ENCODE results near the gene TMEM141. TPM values are rescaled to one million over a fixed set of nuclear protein-coding genes. Genes with fewer than 3 reads are reported as not detected.

The TMEM141 gene
- total RNA-seq, 1 donor from 2014 or later, result 34.7 TPM

DNA sequence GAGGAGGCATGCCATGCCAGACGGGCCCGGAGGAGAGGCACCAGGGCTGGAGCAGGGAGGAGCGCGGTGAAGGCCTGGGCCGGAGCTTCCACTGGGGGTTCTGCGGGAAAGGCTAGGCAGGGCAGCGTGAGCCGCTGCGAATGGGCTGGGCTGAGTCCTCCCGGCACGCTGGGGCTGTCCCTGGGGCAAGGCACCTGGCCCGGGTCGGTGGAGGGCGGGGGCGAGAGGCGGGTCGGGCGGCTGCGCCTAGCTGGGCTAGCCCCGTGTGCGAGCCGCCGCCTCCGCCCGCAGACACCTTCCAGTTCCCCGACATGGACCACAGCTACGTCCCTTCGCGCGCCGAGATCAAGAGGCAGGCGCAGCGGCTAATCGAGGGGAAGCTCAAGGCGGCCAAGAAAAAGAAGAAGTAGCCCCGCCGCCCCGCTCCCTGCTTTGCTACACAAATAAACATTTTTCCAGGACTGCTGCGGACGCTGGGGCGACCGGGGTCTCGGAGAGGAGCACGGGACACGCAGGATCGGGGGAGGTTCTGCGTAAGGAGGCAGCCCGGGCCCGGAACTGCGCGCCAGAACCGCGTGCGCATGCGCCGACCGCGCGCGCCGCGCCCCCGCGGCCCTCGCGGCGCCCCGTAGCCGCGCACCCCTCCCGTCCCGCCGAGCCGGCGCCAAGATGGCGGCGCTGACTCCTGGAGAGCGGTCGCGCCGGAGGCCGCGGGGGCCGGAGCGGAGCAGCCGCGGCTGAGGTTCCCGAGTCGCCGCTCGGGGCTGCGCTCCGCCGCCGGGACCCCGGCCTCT lies 16.3 kb downstream of the TMEM141 start, which contains the start of gene RABL6:
Gene RABL6 (plus strand): TSS at position 668 of the 794 bp plus-strand sequence. CDS start 249 bp downstream, outside the sequence.
- intact Hi-C loops (cut with micrococcal nuclease), result loop anchor here (2.0 to 10.0 kb wide), 4 partner anchors 35 to 417 kb away; partner anchors contain the start of genes AJM1, CYSRT1, NOTCH1 and RNF208

DNA sequence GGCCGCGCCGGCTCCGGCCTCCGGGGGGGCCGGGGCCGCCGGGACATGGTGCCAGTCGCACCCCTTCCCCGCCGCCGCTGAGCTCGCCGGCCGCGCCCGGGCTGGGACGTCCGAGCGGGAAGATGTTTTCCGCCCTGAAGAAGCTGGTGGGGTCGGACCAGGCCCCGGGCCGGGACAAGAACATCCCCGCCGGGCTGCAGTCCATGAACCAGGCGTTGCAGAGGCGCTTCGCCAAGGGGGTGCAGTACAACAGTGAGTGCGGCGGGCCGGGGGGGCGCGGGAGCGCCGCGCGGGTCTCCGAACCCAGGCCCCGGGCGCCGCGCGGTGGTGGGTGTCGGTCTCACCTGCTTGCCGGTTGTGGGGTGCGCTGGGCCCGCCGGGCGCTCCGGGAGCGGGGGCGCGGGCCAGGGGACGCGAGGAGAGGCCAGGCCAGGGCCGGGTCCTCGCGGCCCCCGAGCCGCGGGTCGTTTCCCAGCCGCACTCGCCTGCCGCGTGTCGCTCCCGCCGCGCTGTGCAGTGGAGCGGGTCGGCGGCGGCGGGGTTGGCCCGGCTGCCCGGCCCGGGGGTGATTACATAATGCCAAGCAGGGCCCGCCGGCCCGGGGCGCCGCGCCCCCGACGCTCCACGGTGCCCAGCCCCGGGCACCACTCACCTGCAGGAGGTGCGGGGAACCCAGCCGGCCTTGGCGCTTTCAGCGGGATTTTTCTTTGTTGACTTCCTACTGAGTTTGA lies 17.1 kb downstream of the TMEM141 start:
- intact Hi-C loops (cut with micrococcal nuclease), result loop anchor here (2.0 to 10.0 kb wide), 4 partner anchors 35 to 417 kb away; partner anchors contain the start of genes AJM1, CYSRT1, NOTCH1 and RNF208

DNA sequence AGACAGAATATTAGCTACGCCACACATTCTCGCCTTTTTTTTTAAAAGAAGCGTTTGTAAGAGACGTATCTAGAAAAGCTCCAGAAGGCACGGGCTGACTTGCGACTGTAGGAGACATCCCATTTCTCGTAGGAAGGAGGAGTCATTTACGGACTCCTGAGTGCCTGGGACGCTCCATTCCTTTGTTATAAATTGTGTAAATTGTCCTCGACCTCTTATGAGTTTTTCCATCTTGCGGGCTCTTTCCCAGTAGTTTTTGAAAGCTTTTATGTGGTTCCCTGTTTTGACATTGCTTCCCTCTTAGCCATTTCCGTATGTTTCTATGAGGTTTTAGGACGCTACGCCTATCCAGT lies 17.6 kb downstream of the TMEM141 start:
- intact Hi-C loops (cut with micrococcal nuclease), result loop anchor here (2.0 to 10.0 kb wide), 4 partner anchors 34 to 416 kb away; partner anchors contain the start of genes AJM1, CYSRT1, NOTCH1 and RNF208

DNA sequence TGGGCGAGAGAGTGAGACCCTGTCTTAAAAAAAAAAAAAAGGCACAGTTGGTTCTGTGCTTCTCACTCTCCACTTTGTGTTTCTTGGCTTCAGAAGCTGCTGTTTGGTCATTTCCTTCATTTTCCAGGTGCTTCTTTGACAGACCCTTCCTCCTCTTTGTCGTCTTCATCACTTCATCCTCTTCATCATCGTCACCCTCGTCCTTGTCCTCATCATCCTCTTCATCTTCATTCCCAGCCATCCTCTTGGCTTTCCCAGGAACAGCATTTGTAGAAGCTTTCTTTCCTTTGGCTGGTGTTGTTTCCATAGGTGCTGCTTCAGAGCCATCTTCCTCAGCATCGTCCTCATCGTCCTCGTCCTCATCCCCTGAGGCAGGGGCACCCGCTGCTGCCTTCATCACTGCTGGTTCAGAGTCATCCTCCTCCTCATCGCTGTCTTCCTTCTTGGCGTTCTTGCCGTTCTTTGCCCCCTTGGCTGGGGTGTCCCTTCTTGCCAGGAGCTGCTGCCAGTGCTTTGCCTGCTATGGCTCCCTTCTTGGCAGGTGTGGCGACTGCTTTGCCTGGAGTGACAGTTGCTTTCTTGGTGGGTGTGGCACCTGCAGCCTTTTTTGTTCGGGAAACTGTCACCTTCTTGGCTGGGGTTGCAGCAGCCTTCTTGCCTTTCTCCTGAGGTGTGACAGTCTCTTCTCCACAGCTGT lies 23.7 kb downstream of the TMEM141 start:
- intact Hi-C loops (cut with micrococcal nuclease), result no loop called here

DNA sequence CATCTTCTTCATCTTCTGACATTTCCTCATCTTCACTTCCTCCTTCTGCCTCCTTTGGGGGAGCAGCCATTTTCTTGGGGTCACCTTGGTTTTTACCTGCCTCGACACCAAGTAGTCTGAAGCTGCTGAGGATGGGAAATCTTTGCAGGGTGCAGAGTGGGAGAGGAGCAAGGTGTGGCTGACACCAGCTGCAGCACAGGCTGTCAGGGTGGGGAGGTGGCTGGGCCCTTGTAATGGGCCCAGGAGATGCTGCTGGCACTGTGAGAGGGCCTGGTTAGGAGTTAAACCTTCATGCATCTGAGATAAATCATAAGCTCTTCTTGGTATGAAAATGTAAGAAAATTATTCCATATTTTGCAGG lies 24.3 kb downstream of the TMEM141 start:
- intact Hi-C loops (cut with micrococcal nuclease), result no loop called here

DNA sequence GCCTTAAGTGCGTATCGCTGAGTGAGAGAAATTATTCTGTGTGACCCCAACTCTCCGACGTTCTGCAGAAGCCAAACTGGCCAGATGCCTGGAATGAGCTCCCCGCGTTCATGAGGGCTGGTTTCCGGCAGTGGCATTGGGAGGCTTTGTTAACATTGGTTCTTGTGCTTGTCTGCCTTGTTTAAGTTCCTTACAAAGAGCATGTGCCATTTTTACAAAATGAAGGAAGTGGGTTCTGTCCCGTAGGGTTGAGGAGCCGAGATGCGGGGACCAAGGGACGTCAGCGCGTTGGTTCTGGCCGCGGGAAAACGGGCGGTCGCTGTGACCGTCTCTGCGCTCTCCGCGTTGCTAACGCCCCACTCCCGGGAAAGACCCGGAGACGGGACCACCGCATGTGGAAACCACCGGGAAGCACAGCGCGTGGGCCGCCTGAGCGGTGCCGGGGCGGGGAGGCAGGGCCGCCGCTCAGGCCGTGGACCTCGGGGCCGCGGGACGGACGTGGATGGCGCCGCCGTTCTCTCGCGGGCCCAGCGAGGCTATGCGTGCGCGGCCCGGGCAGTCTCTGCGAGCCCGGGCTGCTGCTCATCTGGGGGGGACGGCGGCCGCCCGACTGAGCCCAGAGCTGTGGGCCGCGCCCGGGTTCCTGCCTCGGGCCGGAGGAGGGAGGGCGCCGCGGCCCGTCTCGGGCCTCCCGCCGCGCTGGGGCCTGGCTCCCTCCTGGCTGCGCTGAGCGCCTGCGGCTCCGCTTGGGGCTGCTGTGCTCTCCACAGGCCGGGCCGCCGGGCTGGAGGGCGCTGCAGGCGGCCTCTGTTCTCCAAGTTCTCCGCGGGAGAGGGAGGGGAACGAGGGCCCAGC lies 30.1 kb downstream of the TMEM141 start:
- intact Hi-C loops (cut with micrococcal nuclease), result no loop called here

DNA sequence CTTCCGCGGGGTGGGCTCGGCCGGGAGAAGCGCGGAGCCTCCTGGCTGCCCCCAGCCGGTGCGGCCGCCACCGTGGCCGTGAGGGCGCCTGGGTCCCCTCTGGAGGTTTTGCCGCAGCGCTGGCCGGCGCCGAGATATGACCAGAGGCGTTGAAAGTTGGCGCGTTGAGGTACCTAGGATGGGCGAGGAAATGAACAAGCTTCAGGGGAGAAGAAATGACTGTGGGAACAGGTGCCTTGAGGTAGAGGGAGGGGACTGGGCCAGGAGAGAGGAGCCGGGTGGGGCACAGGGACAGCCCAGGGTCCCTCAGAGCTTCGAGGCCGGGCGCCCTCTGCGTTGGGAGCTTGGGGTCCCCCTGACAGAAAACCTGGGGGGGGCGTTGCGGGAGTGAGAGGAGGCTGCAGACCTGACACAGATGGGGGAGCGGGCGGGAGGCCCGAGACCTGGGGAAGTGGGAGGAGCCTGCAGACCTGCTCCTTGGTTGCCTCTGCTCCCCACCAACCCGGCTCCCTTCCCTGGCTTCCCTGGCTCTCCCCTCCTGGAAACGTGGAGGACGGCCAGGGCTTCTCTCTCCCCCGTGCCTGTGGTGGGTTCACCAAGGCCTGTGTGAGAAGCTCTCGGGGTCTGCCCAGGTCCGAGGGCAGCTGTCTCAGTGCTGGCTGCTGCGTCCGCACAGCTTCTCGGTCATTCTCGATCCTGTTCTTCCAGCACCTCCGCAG lies 30.8 kb downstream of the TMEM141 start:
- intact Hi-C loops (cut with micrococcal nuclease), result no loop called here

DNA sequence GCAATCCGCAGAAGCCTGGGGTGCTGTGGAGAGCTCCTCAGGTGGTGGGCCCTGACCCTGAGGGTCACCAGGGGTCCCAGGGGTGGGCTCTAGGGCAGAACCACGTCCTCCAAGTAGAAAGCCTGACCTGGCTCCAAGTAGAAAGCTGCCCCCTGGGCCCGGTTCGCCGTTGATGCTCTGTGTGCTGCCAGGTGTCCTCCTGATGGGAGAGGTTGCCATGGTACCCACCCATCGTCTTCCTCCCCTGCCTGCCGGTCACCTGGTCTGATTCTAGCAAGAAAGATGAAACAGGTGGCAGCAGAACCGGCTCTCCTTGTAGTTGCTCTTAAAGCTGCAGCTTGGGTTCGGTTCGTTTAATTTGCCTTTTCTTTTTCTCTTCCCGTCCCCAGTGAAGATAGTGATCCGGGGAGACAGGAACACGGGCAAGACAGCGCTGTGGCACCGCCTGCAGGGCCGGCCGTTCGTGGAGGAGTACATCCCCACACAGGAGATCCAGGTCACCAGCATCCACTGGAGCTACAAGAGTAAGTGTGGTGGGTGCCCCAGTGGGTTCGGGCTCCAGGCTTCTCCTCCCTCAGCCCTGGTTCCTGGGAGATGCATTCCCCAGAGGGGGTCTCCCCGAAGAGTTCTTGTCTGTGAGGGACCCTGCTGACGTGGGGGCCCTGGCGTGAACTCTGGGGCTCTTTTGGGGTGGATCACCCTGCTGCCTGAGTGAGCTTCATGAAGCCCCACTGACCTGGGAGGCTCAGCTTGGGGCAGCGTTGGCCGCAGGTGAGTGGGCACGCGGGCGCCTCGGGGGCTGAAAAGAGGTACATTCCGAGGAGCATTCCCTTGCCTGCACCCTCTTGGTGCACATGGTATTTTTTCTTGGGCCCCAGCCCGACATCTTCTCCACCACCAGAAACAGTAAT lies 32.2 kb downstream of the TMEM141 start:
- intact Hi-C loops (cut with micrococcal nuclease), result no loop called here

DNA sequence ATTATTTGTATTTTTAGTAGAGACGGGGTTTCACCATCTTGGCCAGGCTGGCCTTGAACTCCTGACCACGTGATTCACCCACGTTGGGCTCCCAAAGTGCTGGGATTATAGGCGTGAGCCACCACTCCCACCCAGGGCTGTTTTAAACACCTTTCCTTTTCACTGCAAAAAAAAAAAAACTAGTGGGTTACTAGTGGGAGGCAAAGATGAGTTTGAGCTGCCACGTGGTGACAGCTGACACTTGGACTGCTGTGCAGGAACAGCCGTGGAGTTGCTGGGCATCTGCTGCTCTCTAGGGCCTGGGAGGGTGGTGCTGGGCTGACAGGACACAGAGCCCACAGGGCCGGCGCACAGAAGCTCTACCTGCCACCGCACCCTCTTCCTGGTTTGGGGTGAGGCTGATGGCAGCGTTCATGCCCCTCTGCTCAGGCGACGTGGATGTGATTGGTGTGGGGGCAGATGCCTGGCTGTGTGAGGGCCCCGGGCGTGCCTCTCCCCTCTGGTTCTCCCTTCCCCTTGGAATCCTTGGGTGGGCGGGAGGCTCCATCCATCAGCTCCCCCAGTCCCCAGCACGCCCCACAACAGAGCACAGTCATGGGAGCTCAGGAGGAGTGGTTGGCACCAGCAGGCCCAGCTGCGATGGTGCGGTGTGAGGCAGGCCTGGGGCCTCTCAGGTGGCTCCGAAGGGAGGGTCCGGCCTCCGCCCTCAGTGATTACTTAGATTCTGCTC lies 33.5 kb downstream of the TMEM141 start:
- intact Hi-C loops (cut with micrococcal nuclease), result no loop called here

DNA sequence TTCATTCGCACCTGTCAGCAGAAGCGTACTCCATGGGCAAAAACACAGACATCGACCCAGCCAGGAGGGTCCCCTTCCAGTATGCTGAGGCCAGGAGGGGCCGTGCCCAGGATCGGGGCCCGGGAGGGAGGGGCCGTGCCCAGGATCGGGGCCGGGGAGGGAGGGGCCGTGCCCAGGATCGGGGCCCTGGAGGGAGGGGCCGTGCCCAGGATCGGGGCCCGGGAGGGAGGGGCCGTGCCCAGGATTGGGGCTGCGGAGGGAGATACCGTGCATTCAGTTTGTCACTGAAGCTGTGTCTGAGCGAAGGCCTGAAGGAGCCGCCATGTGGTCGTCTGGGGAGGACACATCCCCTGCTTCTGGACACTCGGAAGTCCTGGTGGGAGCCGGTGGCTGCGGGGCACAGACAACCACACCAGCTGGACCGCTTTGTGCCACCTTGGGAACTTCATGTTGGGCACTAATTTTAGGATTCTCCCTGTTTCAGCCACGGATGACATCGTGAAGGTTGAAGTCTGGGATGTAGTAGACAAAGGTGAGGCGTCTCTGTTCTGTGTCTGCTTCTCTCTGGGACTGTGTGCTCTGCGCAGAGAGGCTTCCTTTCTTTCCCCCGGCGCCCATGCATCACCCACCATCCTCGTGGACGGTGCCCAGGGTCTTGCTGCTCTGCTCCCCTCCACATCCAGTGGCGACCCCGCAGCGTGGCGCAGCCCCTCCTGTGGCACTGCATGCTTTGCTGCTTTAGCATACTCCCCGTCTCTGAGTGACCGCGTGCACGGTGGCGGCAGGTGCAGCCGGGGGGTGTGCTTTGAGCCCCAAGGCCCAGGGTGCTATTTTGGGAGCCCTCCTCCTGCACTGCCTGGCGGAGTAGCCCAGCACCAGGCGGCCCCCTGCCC lies 34.4 kb downstream of the TMEM141 start:
- intact Hi-C loops (cut with micrococcal nuclease), result no loop called here

DNA sequence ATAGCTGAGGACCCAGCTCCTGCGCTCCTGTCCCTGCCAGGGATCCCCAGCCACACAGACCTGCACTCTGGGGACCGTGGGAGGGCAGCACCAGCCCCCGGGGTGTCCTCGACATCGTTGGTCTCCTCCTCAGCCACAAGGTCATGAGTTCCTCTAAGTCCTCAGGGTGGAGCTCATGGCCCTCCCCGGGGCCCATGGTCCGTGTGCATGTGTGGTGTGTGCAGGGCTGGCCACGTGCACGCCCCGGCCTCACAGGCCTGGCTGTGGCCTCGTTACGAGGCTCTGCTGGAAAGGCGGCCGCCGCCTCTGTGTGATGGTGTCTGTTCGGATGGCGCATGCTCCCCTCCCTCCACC lies 35.0 kb downstream of the TMEM141 start:
- intact Hi-C loops (cut with micrococcal nuclease), result no loop called here

DNA sequence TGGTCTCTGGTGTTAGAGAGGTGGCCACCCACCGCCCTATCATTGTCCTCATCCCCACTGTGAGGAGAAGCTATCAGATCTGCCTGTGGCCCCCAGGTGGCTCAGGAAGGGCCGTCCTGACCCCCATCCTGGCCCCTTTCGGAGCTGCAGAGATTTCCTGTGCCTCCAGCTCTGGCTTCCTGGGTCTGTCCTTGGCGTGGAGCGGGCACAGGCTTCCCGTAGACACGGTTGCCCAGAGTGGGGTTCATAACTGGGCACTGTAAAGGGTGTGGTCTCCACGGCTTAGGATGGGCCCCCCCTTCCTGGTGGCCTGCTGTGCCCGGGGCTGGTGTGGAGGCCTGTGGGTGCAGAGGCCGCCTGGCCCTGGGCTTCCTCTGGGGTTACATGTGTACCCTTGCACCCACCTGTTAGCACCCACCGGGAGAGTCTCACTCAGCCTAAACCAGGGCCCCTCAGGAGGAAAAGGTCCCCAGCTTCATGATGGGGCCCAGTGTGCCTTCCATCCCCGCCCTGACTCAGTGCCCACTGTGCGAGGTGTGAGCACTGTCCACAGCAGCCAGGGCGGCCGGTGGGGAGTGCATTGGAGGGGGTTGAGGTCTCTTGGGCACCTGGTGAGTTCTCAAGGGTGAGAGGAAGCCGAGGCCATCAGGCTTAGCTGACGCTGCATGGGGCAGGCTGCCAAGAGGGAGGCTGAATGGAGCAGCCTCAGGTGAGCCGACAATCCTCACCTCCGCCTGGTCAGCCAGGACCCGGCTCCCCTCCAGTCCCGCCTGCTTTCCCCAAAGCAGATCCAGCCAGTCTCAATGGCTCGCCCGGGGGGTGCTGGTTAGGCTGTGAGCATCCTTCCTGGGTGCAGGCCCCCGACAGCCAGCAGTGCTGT lies 35.8 kb downstream of the TMEM141 start:
- intact Hi-C loops (cut with micrococcal nuclease), result no loop called here

DNA sequence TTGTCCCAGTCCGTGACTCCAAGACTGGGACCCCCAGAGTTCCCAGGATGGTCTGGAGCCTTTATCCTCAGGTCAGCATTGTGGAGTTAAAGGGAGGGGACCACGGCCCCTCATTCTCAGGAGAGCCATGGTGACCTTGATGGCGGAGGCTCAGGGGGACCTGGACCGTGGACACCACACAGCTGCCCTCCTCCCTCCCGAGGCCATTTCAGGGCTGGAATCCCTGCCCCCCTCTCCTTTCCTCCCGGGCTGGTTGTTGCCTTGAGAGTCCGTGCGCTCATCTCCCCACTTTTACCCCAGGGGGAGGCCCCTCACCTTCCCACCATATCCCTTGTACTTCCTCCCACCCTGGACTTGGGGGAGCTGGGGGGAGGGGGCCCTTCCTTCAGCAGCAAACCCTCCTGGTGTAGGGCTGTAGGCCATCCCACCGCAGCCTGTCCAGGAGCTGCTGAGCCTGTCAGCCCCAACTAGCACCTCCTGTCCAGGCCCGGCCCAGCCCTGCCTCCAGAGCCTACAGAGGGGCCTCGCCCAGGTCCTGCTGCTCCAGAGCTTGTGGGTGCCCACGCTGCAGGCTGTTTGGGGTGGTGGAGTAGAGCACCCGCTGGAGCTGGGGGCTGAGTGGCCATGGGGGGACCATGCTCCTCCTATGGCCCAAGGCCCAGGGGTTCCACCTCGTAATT lies 36.8 kb downstream of the TMEM141 start:
- intact Hi-C loops (cut with micrococcal nuclease), result no loop called here

DNA sequence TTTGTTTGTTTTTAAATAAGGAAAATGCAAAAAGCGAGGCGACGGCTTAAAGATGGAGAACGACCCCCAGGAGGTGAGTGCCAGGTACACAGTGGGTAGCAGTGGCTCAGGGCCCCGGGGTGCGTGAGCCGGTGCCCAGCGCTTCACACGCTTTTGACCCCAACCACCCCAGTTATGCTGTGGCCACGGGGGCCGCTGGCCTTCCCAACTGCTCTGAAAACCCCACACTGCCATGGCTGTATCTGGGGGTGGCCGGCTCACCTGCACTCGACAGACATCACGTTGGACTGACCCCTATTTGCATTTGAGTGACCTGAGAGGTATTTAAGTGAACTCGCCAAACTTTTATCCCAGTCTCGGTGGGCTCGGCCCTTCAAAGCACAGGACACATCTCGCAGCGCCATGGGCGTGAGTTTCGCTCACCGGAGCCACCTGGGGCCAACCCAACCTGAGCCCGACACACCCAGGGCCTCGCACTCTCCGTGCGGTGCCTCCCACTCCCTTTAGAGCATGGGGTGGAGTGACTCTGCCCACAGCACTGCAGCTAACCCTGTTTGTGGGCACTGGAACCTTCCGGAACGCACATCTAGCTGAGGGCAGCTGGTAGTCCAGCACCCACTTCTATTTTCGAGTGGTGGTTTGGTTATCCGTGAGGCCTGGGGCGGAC lies 37.5 kb downstream of the TMEM141 start:
- intact Hi-C loops (cut with micrococcal nuclease), result no loop called here

DNA sequence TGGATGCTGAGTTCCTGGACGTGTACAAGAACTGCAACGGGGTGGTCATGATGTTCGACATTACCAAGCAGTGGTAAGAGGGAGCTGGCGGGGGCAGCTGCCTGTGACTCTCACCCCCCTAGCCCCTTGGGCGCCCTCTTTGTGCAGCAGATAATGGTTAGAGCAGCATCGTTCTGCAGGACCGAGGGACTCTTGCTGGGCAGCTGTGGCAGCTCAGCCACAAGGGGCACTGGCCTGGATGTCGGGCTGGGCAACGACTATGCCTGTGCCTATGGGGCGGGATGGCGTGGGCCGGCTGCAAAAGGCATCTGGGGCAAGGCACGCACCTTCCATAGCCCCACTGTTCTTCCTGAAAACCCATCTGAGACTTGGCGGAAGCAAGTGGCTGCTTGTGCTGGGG lies 38.3 kb downstream of the TMEM141 start:
- intact Hi-C loops (cut with micrococcal nuclease), result no loop called here
